Naive thymus-derived CD8-positive, alpha-beta T cell (primary cell): ENCODE data around the gene HEATR1. TPM values are rescaled to one million over a fixed set of nuclear protein-coding genes. Genes with fewer than 3 reads are reported as not detected.

Experiments used
- ATAC-seq, 2 donors: fragments of 150-1000 bp; cut with Tn5 transposase in 1 of 2; sonication (Bioruptor Pico), chemical (Tn5 transposase) in 1 of 2; 1 replicate in 1 of 2; 2 replicates in 1 of 2; pipeline ENCODE4 v1.10.0; 2021; ENCODE audit warnings: mild to moderate bottlenecking in 2 of 2, moderate library complexity in 2 of 2
- POLR2A ChIA-PET: fragments of 350-600 bp; sonication (Branson Sonifier 250); formaldehyde crosslinking; loops from one replicate; lab custom pipeline; 2021; ENCODE audit warnings: antibody characterized with exemption; lab: Charles Lee
- DNase-seq, 10 donors: peaks; one replicate each; pipeline versions ENCODE4 v3.0.0 to v3.0.0-alpha.2; 2020 to 2022
- H3K27ac Mint-ChIP-seq, 10 donors: one replicate each; pipeline ENCODE4 v1.8.0; 2020 to 2022; ENCODE audit warnings: mild to moderate bottlenecking in 10 of 10, mixed read lengths in 10 of 10, moderate library complexity in 4 of 10, inconsistent platforms in 1 of 10
- H3K27me3 Mint-ChIP-seq, 5 donors: one replicate each; pipeline ENCODE4 v1.8.0; 2021 to 2022; ENCODE audit warnings: mixed read lengths in 5 of 5
- H3K36me3 Mint-ChIP-seq, 3 donors: one replicate each; pipeline ENCODE4 v1.8.0; 2020 to 2022; ENCODE audit warnings: mixed read lengths in 3 of 3, mild to moderate bottlenecking in 2 of 3, inconsistent platforms in 1 of 3
- H3K4me1 Mint-ChIP-seq, 4 donors: one replicate each; pipeline ENCODE4 v1.8.0; 2021 to 2022; ENCODE audit warnings: mixed read lengths in 4 of 4
- H3K4me3 Mint-ChIP-seq, 10 donors: one replicate each; pipeline ENCODE4 v1.8.0; 2020 to 2022; ENCODE audit warnings: mild to moderate bottlenecking in 10 of 10, mixed read lengths in 10 of 10, moderate library complexity in 6 of 10, inconsistent platforms in 1 of 10
- H3K9me3 Mint-ChIP-seq, 9 donors: one replicate each; pipeline ENCODE4 v1.8.0; 2020 to 2022; ENCODE audit warnings: mixed read lengths in 9 of 9, mild to moderate bottlenecking in 3 of 9, inconsistent platforms in 1 of 9, moderate library complexity in 1 of 9
- polyA plus RNA-seq, 3 donors: library from polyadenylated mRNA; unstranded; fragments of 300-500 nt; fragmentation: Illumina TruSeq; gene quantifications; one replicate each; pipeline ENCODE4 v1.2.3, GENCODE V29; 2021
- total RNA-seq, 8 experiments: library from RNA in 2 of 8; stranded (reverse) in 2 of 8; gene quantifications; one replicate each; pipeline ENCODE4 v1.2.3 and lab custom pipeline; 2021 to 2026

The HEATR1 gene
- total and polyA plus RNA-seq, 5 experiments from 2014 or later, result 11.0 to 50.9 (median 14.1) TPM

GRCh38 chr1:236530959-236531358 lies 73.4 kb downstream of the HEATR1 start:
- DNase-seq, result no peak
- no peak for ATAC-seq
- Mint-ChIP-seq H3K4me1 (peaks cover 26 to 54% (median 41%) of the 10 kb centered on the region in 4 donors), H3K27me3 (no peaks in the 10 kb centered on the region), H3K27ac (peak overlapping the region in 1 of 10 donors; percentile 75), H3K9me3 (no peaks in the 10 kb centered on the region), H3K4me3 (no peak overlapping the region), H3K36me3 (peaks cover 0 to 74% (median 13%) of the 10 kb centered on the region in 3 donors)
- POLR2A ChIA-PET, result no interaction called here

- ATAC-seq (no peak), DNase-seq (no peak)
- H3K4me3 Mint-ChIP-seq, result peak overlapping the region in 1 of 10 donors; percentile 42
- H3K9me3 Mint-ChIP-seq, result no peaks in the 10 kb centered on the region
- POLR2A ChIA-PET, result no interaction called here
- H3K36me3 Mint-ChIP-seq, result peaks cover 0 to 70% (median 13%) of the 10 kb centered on the region in 3 donors
- peak overlapping the region in 5 of 10 donors; percentile 3 to 57 (median 48) for H3K27ac Mint-ChIP-seq
- no peaks in the 10 kb centered on the region for H3K27me3 Mint-ChIP-seq
- H3K4me1 Mint-ChIP-seq, result peaks cover 23 to 50% (median 41%) of the 10 kb centered on the region in 4 donors
These were observed 74.0 kb downstream of the HEATR1 start for GRCh38 chr1:236530286-236530685.

- POLR2A ChIA-PET, result no interaction called here
- DNase-seq (no peak), ATAC-seq (no peak)
- H3K27ac Mint-ChIP-seq, result peak overlapping the region in 4 of 10 donors; percentile 7 to 57 (median 30)
- peak overlapping the region in 5 of 10 donors; percentile 3 to 27 (median 16) for H3K4me3 Mint-ChIP-seq
- peaks cover 16 to 43% (median 36%) of the 10 kb centered on the region in 4 donors for H3K4me1 Mint-ChIP-seq
- H3K9me3 Mint-ChIP-seq, result no peaks in the 10 kb centered on the region
- no peaks in the 10 kb centered on the region for H3K27me3 Mint-ChIP-seq
- peaks cover 0 to 46% (median 11%) of the 10 kb centered on the region in 3 donors for H3K36me3 Mint-ChIP-seq
These were observed 78.2 kb downstream of the HEATR1 start for GRCh38 chr1:236526079-236526478.

- peak overlapping the region; percentile 92 to 100 (median 99) for H3K4me3 Mint-ChIP-seq
- peaks cover 0 to 34% (median 5%) of the 10 kb centered on the region in 3 donors for H3K36me3 Mint-ChIP-seq
- POLR2A ChIA-PET, result interaction anchor here (0.5 to 0.9 kb wide), 2 partner anchors 9 to 12 kb away, joined by 3 to 4 read pairs; no protein-coding TSS in a partner anchor
- H3K9me3 Mint-ChIP-seq, result no peaks in the 10 kb centered on the region
- peak overlapping the region; percentile 93 to 100 (median 98) for H3K27ac Mint-ChIP-seq
- DNase-seq (no peak), ATAC-seq (no peak)
- H3K27me3 Mint-ChIP-seq, result peaks cover 0 to 5% (median 0%) of the 10 kb centered on the region in 5 donors
- H3K4me1 Mint-ChIP-seq, result peaks cover 11 to 33% (median 23%) of the 10 kb centered on the region in 4 donors
These were observed 79.5 kb downstream of the HEATR1 start for GRCh38 chr1:236524895-236525184.

- POLR2A ChIA-PET, result interaction anchor here (0.5 to 1.0 kb wide), 3 partner anchors 8 to 22 kb away, joined by 3 to 4 read pairs (median 3); no protein-coding TSS in a partner anchor
- Mint-ChIP-seq H3K36me3 (peaks cover 0 to 31% (median 5%) of the 10 kb centered on the region in 3 donors), H3K27ac (peak overlapping the region; percentile 93 to 100 (median 98)), H3K9me3 (no peaks in the 10 kb centered on the region), H3K27me3 (peaks cover 0 to 5% (median 0%) of the 10 kb centered on the region in 5 donors), H3K4me1 (peaks cover 11 to 33% (median 23%) of the 10 kb centered on the region in 4 donors), H3K4me3 (peak overlapping the region; percentile 92 to 100 (median 99))
- ATAC-seq (peak; percentile 86 to 88), DNase-seq (peak; percentile 18 to 80 (median 60))
These were observed 80.0 kb downstream of the HEATR1 start for GRCh38 chr1:236524142-236524894.

GRCh38 chr1:236523704-236524141 lies 80.6 kb downstream of the HEATR1 start, which contains the start of gene LGALS8:
TSS of gene LGALS8 (plus strand) at chr1:236523982. CDS start at chr1:236526071, 2,089 bp downstream.
- H3K4me3 Mint-ChIP-seq, result peak within 1 kb of the TSS; percentile 92 to 100 (median 99)
- H3K27ac Mint-ChIP-seq, result peak within 1 kb of the TSS; percentile 93 to 100 (median 98)
- ATAC-seq (peak; percentile 84 to 86), DNase-seq (peak; percentile 74 to 90 (median 80))
- peaks cover 0 to 25% (median 5%) of the 10 kb centered on the region in 3 donors for H3K36me3 Mint-ChIP-seq
- no peaks in the 10 kb centered on the region for H3K9me3 Mint-ChIP-seq
- POLR2A ChIA-PET, result interaction anchor here (1.0 kb wide), 1 partner anchor 22 kb away, joined by 3 read pairs; no protein-coding TSS in a partner anchor
- H3K4me1 Mint-ChIP-seq, result peaks cover 11 to 29% (median 22%) of the 10 kb centered on the region in 4 donors
- H3K27me3 Mint-ChIP-seq, result peaks cover 0 to 5% (median 0%) of the 10 kb centered on the region in 5 donors

- Mint-ChIP-seq H3K36me3 (peaks cover 0 to 21% (median 5%) of the 10 kb centered on the region in 3 donors), H3K9me3 (no peaks in the 10 kb centered on the region), H3K4me3 (peak overlapping the region; percentile 92 to 100 (median 99)), H3K4me1 (peaks cover 11 to 31% (median 23%) of the 10 kb centered on the region in 4 donors), H3K27ac (peak overlapping the region; percentile 93 to 100 (median 98)), H3K27me3 (peaks cover 0 to 5% (median 0%) of the 10 kb centered on the region in 5 donors)
- POLR2A ChIA-PET, result interaction anchor here (1.0 kb wide), 1 partner anchor 23 kb away, joined by 3 read pairs; no protein-coding TSS in a partner anchor
- ATAC-seq (no peak), DNase-seq (peak in 2 of 10 donors; percentile 10 to 15)
These were observed 81.2 kb downstream of the HEATR1 start for GRCh38 chr1:236522937-236523703.

- Mint-ChIP-seq H3K36me3 (no peaks in the 10 kb centered on the region), H3K27ac (peak overlapping the region in 2 of 10 donors; percentile 16 to 40), H3K4me1 (peaks cover 4 to 38% (median 24%) of the 10 kb centered on the region in 4 donors), H3K27me3 (peaks cover 0 to 8% (median 0%) of the 10 kb centered on the region in 5 donors), H3K4me3 (no peak overlapping the region), H3K9me3 (no peaks in the 10 kb centered on the region)
- ATAC-seq, result no peak
- no peak for DNase-seq
- POLR2A ChIA-PET, result no interaction called here
These were observed 83.8 kb downstream of the HEATR1 start for GRCh38 chr1:236520445-236521005.

- Mint-ChIP-seq H3K36me3 (no peaks in the 10 kb centered on the region), H3K9me3 (no peaks in the 10 kb centered on the region), H3K4me3 (no peak overlapping the region), H3K27ac (peak overlapping the region in 1 of 10 donors; percentile 83), H3K27me3 (peaks cover 0 to 8% (median 0%) of the 10 kb centered on the region in 5 donors), H3K4me1 (peaks cover 4 to 26% (median 15%) of the 10 kb centered on the region in 4 donors)
- POLR2A ChIA-PET, result no interaction called here
- ATAC-seq, result no peak
- no peak for DNase-seq
These were observed 86.0 kb downstream of the HEATR1 start for GRCh38 chr1:236518322-236518721.

- POLR2A ChIA-PET, result interaction anchor here (0.6 to 0.7 kb wide), 3 partner anchors 18 to 27 kb away, joined by 4 to 7 read pairs (median 6); no protein-coding TSS in a partner anchor
These were observed 87.2 kb downstream of the HEATR1 start for GRCh38 chr1:236516929-236517704.

GRCh38 chr1:236515443-236515958 lies 88.8 kb downstream of the HEATR1 start:
- ATAC-seq, result no peak
- H3K27me3 Mint-ChIP-seq, result peaks cover 0 to 7% (median 0%) of the 10 kb centered on the region in 5 donors
- peak overlapping the region in 3 of 10 donors; percentile 24 to 80 (median 27) for H3K27ac Mint-ChIP-seq
- peaks cover 0 to 18% (median 11%) of the 10 kb centered on the region in 4 donors for H3K4me1 Mint-ChIP-seq
- no peaks in the 10 kb centered on the region for H3K9me3 Mint-ChIP-seq
- H3K36me3 Mint-ChIP-seq, result no peaks in the 10 kb centered on the region
- no peak for DNase-seq
- peak overlapping the region in 1 of 10 donors; percentile 77 for H3K4me3 Mint-ChIP-seq
- POLR2A ChIA-PET, result interaction anchor here (1.1 kb wide), 1 partner anchor 9 kb away, joined by 4 read pairs; no protein-coding TSS in a partner anchor

More at GRCh38 chr1:236516929-236517704, 87.2 kb downstream of the HEATR1 start:
- Mint-ChIP-seq H3K9me3 (no peaks in the 10 kb centered on the region), H3K4me1 (peaks cover 0 to 18% (median 11%) of the 10 kb centered on the region in 4 donors), H3K27me3 (peaks cover 0 to 8% (median 0%) of the 10 kb centered on the region in 5 donors), H3K36me3 (no peaks in the 10 kb centered on the region), H3K4me3 (peak overlapping the region; percentile 11 to 84 (median 66)), H3K27ac (peak overlapping the region in 9 of 10 donors; percentile 21 to 90 (median 61))
- ATAC-seq (peak; percentile 44 to 51), DNase-seq (peak in 2 of 10 donors; percentile 11 to 16)
